Liver (tissue), 3 donors: ENCODE results near the gene ATXN1.

Experiments
- FOXA1 ChIP-seq: IDR thresholded peaks from 2 replicates; pipeline ENCODE4 v1.6.1; 2016; ENCODE audit warnings: antibody characterized with exemption
- GABPA ChIP-seq, 2 donors: IDR thresholded peaks in 1 of 2; conservative IDR thresholded peaks in 1 of 2; 2 replicates each; pipeline ENCODE4 v1.6.1; 2016; ENCODE audit warnings: antibody characterized with exemption in 2 of 2, mild to moderate bottlenecking in 1 of 2, moderate library complexity in 1 of 2
- JUND ChIP-seq, 2 donors: IDR thresholded peaks; 2 replicates each; pipeline ENCODE4 v1.6.1; 2016; ENCODE audit warnings: antibody characterized with exemption in 2 of 2
- RAD21 ChIP-seq, 2 donors: IDR thresholded peaks; 2 replicates each; pipeline ENCODE4 v1.6.1; 2016; ENCODE audit warnings: antibody characterized with exemption in 2 of 2, mild to moderate bottlenecking in 2 of 2
- RXRA ChIP-seq, 2 donors: IDR thresholded peaks; 2 replicates each; pipeline ENCODE4 v1.6.1; 2017 to 2018; ENCODE audit warnings: antibody characterized with exemption in 2 of 2, mild to moderate bottlenecking in 1 of 2
- SP1 ChIP-seq: IDR thresholded peaks from 2 replicates; pipeline ENCODE4 v1.6.1; 2018; ENCODE audit warnings: antibody characterized with exemption, mild to moderate bottlenecking
- TAF1 ChIP-seq: conservative IDR thresholded peaks from 2 replicates; pipeline ENCODE4 v1.6.1; 2016; ENCODE audit warnings: antibody characterized with exemption, mild to moderate bottlenecking
- YY1 ChIP-seq: IDR thresholded peaks from 2 replicates; pipeline ENCODE4 v1.6.1; 2016; ENCODE audit warnings: antibody characterized with exemption, mild to moderate bottlenecking
- TF ChIP-seq, protein P1 (sequence below): fragments of 150-350 bp; IDR thresholded peaks from 2 replicates; pipeline ENCODE4 v1.5.1; 2017; ENCODE audit warnings: improper control_type of control experiment, low read depth, low read length; ENCODE audit not compliant: missing input control
- TF ChIP-seq, protein P2 (sequence below): IDR thresholded peaks from 2 replicates; pipeline ENCODE4 v1.6.1; 2016; ENCODE audit warnings: antibody characterized with exemption
- TF ChIP-seq, protein P3 (sequence below): IDR thresholded peaks from 2 replicates; pipeline ENCODE4 v1.6.1; 2016; ENCODE audit warnings: antibody characterized with exemption, mild to moderate bottlenecking
- donor health status: healthy.
- donor health status: healthy.

DNA sequence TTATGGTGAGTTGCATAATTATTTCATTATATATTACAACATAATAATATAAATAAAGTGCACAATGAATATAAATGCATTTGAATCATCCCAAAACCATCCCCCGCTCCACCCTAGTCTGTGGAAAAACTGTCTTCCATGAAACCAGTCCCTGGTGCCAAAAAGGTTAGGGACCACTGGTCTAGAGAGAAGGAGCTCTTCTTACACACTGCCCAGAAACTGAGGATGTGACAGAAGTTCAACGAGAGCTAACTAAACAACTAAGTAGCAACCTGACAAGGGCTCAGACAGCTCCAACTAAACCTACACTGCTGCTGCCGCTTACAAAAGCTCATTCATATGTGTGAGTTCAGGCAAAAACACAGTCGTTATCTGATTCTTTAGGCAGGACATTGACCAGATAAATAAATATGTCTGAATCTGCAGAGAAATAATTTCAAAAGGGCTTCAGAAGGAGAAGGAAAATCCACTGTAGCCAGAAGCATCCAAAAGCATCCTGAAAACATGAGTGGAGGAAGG, 125.9 kb downstream of the ATXN1 start:
- TF ChIP-seq, protein P1, sequence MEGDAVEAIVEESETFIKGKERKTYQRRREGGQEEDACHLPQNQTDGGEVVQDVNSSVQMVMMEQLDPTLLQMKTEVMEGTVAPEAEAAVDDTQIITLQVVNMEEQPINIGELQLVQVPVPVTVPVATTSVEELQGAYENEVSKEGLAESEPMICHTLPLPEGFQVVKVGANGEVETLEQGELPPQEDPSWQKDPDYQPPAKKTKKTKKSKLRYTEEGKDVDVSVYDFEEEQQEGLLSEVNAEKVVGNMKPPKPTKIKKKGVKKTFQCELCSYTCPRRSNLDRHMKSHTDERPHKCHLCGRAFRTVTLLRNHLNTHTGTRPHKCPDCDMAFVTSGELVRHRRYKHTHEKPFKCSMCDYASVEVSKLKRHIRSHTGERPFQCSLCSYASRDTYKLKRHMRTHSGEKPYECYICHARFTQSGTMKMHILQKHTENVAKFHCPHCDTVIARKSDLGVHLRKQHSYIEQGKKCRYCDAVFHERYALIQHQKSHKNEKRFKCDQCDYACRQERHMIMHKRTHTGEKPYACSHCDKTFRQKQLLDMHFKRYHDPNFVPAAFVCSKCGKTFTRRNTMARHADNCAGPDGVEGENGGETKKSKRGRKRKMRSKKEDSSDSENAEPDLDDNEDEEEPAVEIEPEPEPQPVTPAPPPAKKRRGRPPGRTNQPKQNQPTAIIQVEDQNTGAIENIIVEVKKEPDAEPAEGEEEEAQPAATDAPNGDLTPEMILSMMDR, result no peak
- TF ChIP-seq GABPA (IDR thresholded peaks at IDR 0.05 in 1 of 2, conservative IDR thresholded peaks at IDR 0.05 in 1 of 2) (no peak), JUND (IDR thresholded peaks at IDR 0.05) (no peak), RAD21 (IDR thresholded peaks at IDR 0.05) (no peak), SP1 (peak; percentile 20), TAF1 (no peak), FOXA1 (no peak), YY1 (no peak), RXRA (IDR thresholded peaks at IDR 0.05) (no peak)
- TF ChIP-seq, protein P2, sequence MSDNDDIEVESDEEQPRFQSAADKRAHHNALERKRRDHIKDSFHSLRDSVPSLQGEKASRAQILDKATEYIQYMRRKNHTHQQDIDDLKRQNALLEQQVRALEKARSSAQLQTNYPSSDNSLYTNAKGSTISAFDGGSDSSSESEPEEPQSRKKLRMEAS, result no peak
- TF ChIP-seq, protein P3, sequence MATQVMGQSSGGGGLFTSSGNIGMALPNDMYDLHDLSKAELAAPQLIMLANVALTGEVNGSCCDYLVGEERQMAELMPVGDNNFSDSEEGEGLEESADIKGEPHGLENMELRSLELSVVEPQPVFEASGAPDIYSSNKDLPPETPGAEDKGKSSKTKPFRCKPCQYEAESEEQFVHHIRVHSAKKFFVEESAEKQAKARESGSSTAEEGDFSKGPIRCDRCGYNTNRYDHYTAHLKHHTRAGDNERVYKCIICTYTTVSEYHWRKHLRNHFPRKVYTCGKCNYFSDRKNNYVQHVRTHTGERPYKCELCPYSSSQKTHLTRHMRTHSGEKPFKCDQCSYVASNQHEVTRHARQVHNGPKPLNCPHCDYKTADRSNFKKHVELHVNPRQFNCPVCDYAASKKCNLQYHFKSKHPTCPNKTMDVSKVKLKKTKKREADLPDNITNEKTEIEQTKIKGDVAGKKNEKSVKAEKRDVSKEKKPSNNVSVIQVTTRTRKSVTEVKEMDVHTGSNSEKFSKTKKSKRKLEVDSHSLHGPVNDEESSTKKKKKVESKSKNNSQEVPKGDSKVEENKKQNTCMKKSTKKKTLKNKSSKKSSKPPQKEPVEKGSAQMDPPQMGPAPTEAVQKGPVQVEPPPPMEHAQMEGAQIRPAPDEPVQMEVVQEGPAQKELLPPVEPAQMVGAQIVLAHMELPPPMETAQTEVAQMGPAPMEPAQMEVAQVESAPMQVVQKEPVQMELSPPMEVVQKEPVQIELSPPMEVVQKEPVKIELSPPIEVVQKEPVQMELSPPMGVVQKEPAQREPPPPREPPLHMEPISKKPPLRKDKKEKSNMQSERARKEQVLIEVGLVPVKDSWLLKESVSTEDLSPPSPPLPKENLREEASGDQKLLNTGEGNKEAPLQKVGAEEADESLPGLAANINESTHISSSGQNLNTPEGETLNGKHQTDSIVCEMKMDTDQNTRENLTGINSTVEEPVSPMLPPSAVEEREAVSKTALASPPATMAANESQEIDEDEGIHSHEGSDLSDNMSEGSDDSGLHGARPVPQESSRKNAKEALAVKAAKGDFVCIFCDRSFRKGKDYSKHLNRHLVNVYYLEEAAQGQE, result no peak
